ENCODE results near the gene ZNF595. TPM values are rescaled to one million over a fixed set of nuclear protein-coding genes. Genes with fewer than 3 reads are reported as not detected.
A peak's percentile ranks its signal among the peaks of the same experiment; 100 is the strongest.
"Not testable (repeated sequence)": the region's sequence is repeated elsewhere in the genome, so short reads cannot be mapped to it uniquely, and the experiment has no call there.

ZNF595 gene
- total RNA-seq, 4 donors from 2014 or later: 10.8 to 29.8 (median 15.7) TPM

GRCh38 chr4:28767-29542, 24.2 kb upstream of the ZNF595 start:
- H3K27me3 ChIP-seq: peaks cover 0 to 15% (median 0%) of the 10 kb centered on the region in 4 donors
- H3K4me3 ChIP-seq; H3K36me3 ChIP-seq; H3K27ac ChIP-seq (replicated peaks in 1 of 4); H3K9me3 ChIP-seq; DNase-seq (ENCODE audit: extremely low spot score); H3K4me1 ChIP-seq; intact Hi-C loops (cut with DNase I): not testable (repeated sequence)
- WGBS: 50% methylated on average over 1 of the region's 3 CpGs
- peak in 1 of 3 experiments; percentile 13 for TF ChIP-seq CTCF (IDR thresholded peaks at IDR 0.05)

GRCh38 chr4:33314-33713, 19.8 kb upstream of the ZNF595 start:
- H3K4me3 ChIP-seq; H3K36me3 ChIP-seq; H3K4me1 ChIP-seq; H3K27ac ChIP-seq (replicated peaks in 1 of 4); intact Hi-C loops (cut with DNase I); H3K9me3 ChIP-seq; H3K27me3 ChIP-seq; DNase-seq (ENCODE audit: extremely low spot score): not testable (repeated sequence)
- no CpG with 5 or more reads among the region's 6 CpGs for WGBS

- H3K4me3 ChIP-seq; H3K27ac ChIP-seq (replicated peaks in 1 of 4); intact Hi-C loops (cut with DNase I); H3K9me3 ChIP-seq; H3K4me1 ChIP-seq; H3K36me3 ChIP-seq; H3K27me3 ChIP-seq: not testable (repeated sequence)
- DNase-seq (ENCODE audit: extremely low spot score): peak; percentile 12
- WGBS: 72% methylated on average over 3 of the region's 6 CpGs
These were observed 16.3 kb upstream of the ZNF595 start for GRCh38 chr4:36559-37415.

GRCh38 chr4:38202-38601, 14.9 kb upstream of the ZNF595 start:
- H3K27ac ChIP-seq (replicated peaks in 1 of 4); intact Hi-C loops (cut with DNase I); H3K27me3 ChIP-seq; H3K4me3 ChIP-seq; H3K4me1 ChIP-seq; H3K9me3 ChIP-seq; DNase-seq (ENCODE audit: extremely low spot score); H3K36me3 ChIP-seq: not testable (repeated sequence)

GRCh38 chr4:43375-43774, 9.7 kb upstream of the ZNF595 start:
- H3K4me1 ChIP-seq; H3K36me3 ChIP-seq; DNase-seq (ENCODE audit: extremely low spot score); H3K9me3 ChIP-seq; H3K4me3 ChIP-seq; intact Hi-C loops (cut with DNase I); H3K27ac ChIP-seq (replicated peaks in 1 of 4): not testable (repeated sequence)
- H3K27me3 ChIP-seq: peaks cover 0 to 12% (median 0%) of the 10 kb centered on the region in 4 donors

GRCh38 chr4:51253-51652, 1.9 kb upstream of the ZNF595 start:
- H3K4me1 ChIP-seq; intact Hi-C loops (cut with DNase I): not testable (repeated sequence)

GRCh38 chr4:51655-52277, 1.4 kb upstream of the ZNF595 start:
- intact Hi-C loops (cut with DNase I); H3K4me1 ChIP-seq; H3K4me3 ChIP-seq; DNase-seq (ENCODE audit: extremely low spot score); H3K27me3 ChIP-seq; H3K27ac ChIP-seq (replicated peaks in 1 of 4); H3K9me3 ChIP-seq; H3K36me3 ChIP-seq: not testable (repeated sequence)
- 60% methylated on average over 2 of the region's 9 CpGs for WGBS

More at GRCh38 chr4:51253-51652, 1.9 kb upstream of the ZNF595 start:
- H3K27me3 ChIP-seq; H3K4me3 ChIP-seq; H3K9me3 ChIP-seq; H3K36me3 ChIP-seq; H3K27ac ChIP-seq (replicated peaks in 1 of 4); DNase-seq (ENCODE audit: extremely low spot score): not testable (repeated sequence)
- WGBS: 79% methylated on average over 4 of the region's 4 CpGs

- H3K27me3 ChIP-seq; DNase-seq (ENCODE audit: extremely low spot score); H3K36me3 ChIP-seq; H3K4me1 ChIP-seq; intact Hi-C loops (cut with DNase I); H3K9me3 ChIP-seq: not testable (repeated sequence)
- Histone ChIP-seq H3K4me3 (peak overlapping the region; percentile 40 to 52 (median 46)), H3K27ac (replicated peaks in 1 of 4) (peak overlapping the region in 3 of 4 donors; percentile 16 to 77 (median 74))
- no CpG with 5 or more reads among the region's 41 CpGs for WGBS
These were observed 400 bp downstream of the ZNF595 start for GRCh38 chr4:53521-53920.

- intact Hi-C loops (cut with DNase I): not testable (repeated sequence)
These were observed 11.6 kb downstream of the ZNF595 start for GRCh38 chr4:64733-65132.

More at GRCh38 chr4:64733-65132, 11.6 kb downstream of the ZNF595 start:
- not testable (repeated sequence) for H3K4me3 ChIP-seq; H3K4me1 ChIP-seq; H3K27me3 ChIP-seq; H3K27ac ChIP-seq (replicated peaks in 1 of 4); DNase-seq (ENCODE audit: extremely low spot score)
- H3K9me3 ChIP-seq: peaks cover 0 to 12% (median 7%) of the 10 kb centered on the region in 4 donors
- H3K36me3 ChIP-seq: peaks cover 0 to 11% (median 9%) of the 10 kb centered on the region in 4 donors
